Measurements from ENCODE around the gene ACOX2. TPM values are rescaled to one million over a fixed set of nuclear protein-coding genes. Genes with fewer than 3 reads are reported as not detected.

ACOX2 gene
- total and polyA plus RNA-seq, 10 of the 15 experiments (the other 5 are each of a cell fraction or from before 2014, with no cell fraction given), result 0.72 TPM; not detected in 9

GRCh38 chr3:58575971-58576652 lies 39.1 kb upstream of the ACOX2 start:
- BruUV-seq (replicated peaks), result no TSS peak
- Histone ChIP-seq H3K4me1 (ENCODE audit: control insufficient read depth, insufficient read depth, low read length) (no peaks in the 10 kb centered on the region), H3K9ac (ENCODE audit: control insufficient read depth, insufficient read depth, low read length) (no peak overlapping the region), H3K4me3 (no peak overlapping the region), H3K79me2 (ENCODE audit: control insufficient read depth, insufficient read depth, low read length) (no peaks in the 10 kb centered on the region), H3K36me3 (ENCODE audit: control insufficient read depth in 2 of 2, insufficient read depth in 2 of 2, low read length in 1 of 2) (no peaks in the 10 kb centered on the region), H3K9me3 (replicated peaks; ENCODE audit: control insufficient read depth, insufficient read depth, low read length) (no peaks in the 10 kb centered on the region), H2AFZ (ENCODE audit: control insufficient read depth, low read depth, low read length) (no peak overlapping the region), H4K20me1 (ENCODE audit: control insufficient read depth, insufficient read depth) (no peaks in the 10 kb centered on the region), H3K27ac (ENCODE audit: control insufficient read depth, insufficient read depth) (no peak overlapping the region), H3K4me2 (ENCODE audit: control insufficient read depth, insufficient read depth) (no peak overlapping the region), H3K27me3 (replicated peaks in 1 of 2; ENCODE audit: control insufficient read depth in 2 of 2, insufficient read depth in 2 of 2, low read length in 1 of 2) (no peaks in the 10 kb centered on the region)
- intact Hi-C loops (cut with micrococcal nuclease; ENCODE audit: unreplicated experiment) (no loop called here), in situ Hi-C loops (cut with MboI) (no loop called here)
- FAIRE-seq (no peak), ATAC-seq (no peak), DNase-seq (ENCODE audit: low read depth, low spot score) (no peak)
- TF ChIP-seq, protein P1, sequence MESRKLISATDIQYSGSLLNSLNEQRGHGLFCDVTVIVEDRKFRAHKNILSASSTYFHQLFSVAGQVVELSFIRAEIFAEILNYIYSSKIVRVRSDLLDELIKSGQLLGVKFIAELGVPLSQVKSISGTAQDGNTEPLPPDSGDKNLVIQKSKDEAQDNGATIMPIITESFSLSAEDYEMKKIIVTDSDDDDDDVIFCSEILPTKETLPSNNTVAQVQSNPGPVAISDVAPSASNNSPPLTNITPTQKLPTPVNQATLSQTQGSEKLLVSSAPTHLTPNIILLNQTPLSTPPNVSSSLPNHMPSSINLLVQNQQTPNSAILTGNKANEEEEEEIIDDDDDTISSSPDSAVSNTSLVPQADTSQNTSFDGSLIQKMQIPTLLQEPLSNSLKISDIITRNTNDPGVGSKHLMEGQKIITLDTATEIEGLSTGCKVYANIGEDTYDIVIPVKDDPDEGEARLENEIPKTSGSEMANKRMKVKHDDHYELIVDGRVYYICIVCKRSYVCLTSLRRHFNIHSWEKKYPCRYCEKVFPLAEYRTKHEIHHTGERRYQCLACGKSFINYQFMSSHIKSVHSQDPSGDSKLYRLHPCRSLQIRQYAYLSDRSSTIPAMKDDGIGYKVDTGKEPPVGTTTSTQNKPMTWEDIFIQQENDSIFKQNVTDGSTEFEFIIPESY (IDR thresholded peaks at IDR 0.05), result no peak
- TF ChIP-seq ETV6 (conservative IDR thresholded peaks at IDR 0.05 in 1 of 2, IDR thresholded peaks at IDR 0.05 in 1 of 2; ENCODE audit: borderline replicate concordance in 1 of 2, low read depth in 1 of 2), result no peak
- TF ChIP-seq ZNF217 (IDR thresholded peaks at IDR 0.05), result no peak
- no peak for TF ChIP-seq KDM1A (IDR thresholded peaks at IDR 0.05; ENCODE audit: borderline replicate concordance)
- no peak for TF ChIP-seq NR2C2 (IDR thresholded peaks at IDR 0.05; ENCODE audit: borderline replicate concordance, control insufficient read depth, insufficient read length, low read depth)
- TF ChIP-seq ZBED1 (IDR thresholded peaks at IDR 0.05; ENCODE audit: borderline replicate concordance), result no peak
- no peak for TF ChIP-seq CHD1 (IDR thresholded peaks at IDR 0.05; ENCODE audit: low read depth, low read length)
- no peak for TF ChIP-seq TCF12 (IDR thresholded peaks at IDR 0.05; ENCODE audit: low read depth, low read length)
- no peak for TF ChIP-seq ZSCAN29 (IDR thresholded peaks at IDR 0.05)
- TF ChIP-seq HSF1 (IDR thresholded peaks at IDR 0.05; ENCODE audit: low read depth, low read length), result no peak
- no peak for TF ChIP-seq GABPA (IDR thresholded peaks at IDR 0.05; ENCODE audit: low read depth)
- POLR2A ChIA-PET, result no interaction called here
- WGBS (ENCODE audit: insufficient coverage, insufficient replicate concordance, low lambda C conversion rate, missing lambda C conversion rate), result 7% methylated on average over 8 of the region's 8 CpGs
- SMC1A ChIA-PET (ENCODE audit: uncharacterized antibody, unreplicated experiment), result no interaction called here
- CTCF ChIA-PET, result interaction anchor here (1.4 kb wide), 1 partner anchor 56 kb away, joined by 4 read pairs; no protein-coding TSS in a partner anchor
- RAD21 ChIA-PET (ENCODE audit: unreplicated experiment), result no interaction called here
